GM18499 (cell line): ENCODE data around the gene AAK1.
"Not testable (repeated sequence)": the region's sequence is repeated elsewhere in the genome, so short reads cannot be mapped to it uniquely, and the experiment has no call there.

Experiments
- ATAC-seq: cut with Tn5 transposase; IDR thresholded peaks from one replicate; pipeline ENCODE4 v1.9.1; 2021; ENCODE audit warnings: moderate number of reproducible peaks; ENCODE audit not compliant: insufficient read depth, unreplicated experiment

The AAK1 gene

DNA sequence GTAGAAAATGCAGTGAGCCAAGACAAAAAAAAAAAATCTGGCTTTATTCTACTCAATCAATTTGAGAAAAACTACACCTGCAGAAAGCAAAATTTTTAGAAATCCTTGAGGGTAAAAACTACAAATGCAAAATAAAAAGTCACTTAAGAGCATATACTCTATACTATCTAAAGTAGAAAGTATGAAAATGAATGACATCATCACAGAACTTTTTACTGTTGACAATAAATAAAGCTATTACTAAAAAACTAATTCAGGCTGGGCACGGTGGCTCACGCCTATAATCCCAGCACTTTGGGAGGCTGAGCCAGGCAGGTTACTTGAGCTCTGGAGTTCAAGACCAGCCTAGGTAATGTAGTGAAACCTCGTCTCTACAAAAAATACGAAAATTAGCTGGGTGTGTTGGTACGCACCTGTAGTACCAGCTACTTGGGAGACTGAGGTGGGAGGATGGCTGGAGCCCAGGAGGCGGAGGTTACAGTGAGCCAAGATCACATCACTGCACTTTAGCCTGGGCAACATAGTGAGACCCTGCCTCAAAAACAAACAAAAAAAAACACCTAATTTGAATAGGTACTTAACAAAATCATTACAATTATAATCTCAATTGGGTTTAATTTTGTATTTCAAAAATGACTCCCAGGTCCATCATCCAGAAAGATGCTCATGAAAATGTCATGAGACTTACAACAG, 213.9 kb downstream of the AAK1 start:
- ATAC-seq: no peak

DNA sequence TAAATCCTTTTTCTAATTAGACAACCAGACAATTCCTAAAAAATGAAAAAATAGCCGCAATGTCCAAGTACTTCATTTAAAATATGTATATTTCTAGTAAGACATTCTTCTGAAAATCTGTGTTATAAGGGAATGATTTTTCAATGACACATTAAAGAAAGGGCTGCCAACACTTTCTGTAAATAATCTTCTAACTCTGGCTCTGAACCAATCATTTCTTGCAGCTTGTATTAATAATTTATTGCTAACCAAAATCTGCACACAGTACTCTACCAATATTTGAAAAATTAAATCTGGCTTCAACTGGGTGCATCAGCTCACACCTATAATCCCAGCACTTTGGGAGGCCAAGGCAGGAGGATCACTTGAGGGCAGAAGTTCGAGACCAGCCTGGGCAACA, 214.6 kb downstream of the AAK1 start:
- no peak for ATAC-seq

DNA sequence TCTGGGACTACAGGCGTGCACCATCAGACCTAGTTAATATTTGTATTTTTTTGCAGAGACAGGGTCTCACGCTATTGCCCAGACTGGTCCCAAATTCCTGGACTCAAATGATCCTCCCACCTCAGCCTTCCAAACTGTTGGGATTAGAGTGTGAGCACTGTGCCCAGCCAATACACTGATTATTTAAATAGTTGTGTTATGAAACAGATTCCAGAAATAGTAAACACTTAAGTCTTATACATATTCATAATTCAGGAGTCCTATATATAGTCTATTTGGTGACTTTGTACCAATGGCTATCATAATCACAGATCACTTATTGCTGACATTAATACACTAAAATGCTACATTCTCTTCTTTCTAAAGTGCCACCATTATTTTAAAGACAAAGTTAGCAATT, 219.1 kb downstream of the AAK1 start:
- no peak for ATAC-seq

DNA sequence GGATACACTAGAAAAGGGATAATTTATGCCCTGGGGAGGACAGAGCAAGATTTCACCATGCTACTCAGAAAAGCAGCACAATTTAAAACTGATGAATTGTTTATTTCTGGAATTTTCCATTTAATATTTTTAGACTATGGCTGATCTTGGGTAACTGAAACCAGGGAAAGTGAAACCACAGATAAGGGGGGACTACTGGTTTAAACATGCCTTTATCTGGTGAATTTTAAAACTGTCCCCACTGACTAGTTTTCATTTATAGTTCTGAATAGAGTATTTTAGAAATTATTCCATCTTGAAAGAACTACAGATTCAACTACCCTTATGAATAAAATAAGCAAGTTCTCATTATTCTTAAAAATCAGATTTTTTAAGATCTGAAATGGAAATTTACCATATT, 221.3 kb downstream of the AAK1 start:
- no peak for ATAC-seq

DNA sequence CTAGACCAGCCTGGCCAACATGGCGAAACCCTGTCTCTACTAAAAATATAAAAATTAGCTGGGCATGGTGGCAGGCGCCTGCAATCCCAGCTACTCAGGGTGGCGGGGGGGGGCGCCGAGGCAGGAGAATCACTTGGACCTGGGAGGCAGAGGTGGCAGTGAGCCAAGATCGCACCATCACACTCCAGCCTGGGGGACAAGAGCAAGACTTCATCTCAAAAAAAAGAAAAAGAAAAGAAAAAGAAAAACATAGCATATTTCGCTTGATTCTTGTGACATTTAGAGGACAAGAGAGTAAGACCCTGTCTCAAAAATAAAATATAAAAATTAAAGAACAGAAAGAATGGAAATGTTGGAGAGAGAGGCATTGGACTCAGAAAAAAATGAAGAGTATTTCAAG, 224.4 kb downstream of the AAK1 start:
- ATAC-seq: not testable (repeated sequence)

DNA sequence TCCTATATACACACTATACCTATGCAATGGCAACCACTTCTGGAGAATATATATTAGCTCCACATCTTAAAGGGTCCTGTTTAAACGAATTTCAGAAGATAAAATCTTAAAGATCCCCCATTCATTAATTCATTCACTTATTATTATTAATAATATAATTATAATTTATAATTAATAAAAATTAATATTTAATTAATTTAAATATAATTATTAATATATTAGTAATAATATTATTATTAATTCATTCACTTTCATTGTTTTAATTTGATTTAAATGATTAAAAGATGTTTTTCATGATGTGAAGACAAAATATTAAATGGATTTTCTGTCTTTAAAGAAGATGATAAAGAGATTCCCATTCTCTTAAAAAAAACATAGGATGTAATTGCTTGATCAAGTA, 227.4 kb downstream of the AAK1 start:
- no peak for ATAC-seq
